GM23248 (cell line): ENCODE results near the gene CASK. TPM values are rescaled to one million over a fixed set of nuclear protein-coding genes. Genes with fewer than 3 reads are reported as not detected.

Experiments used
- DNase-seq: peaks from one replicate; pipeline ENCODE4 v3.0.0-alpha.2; 2015
- H2AFZ ChIP-seq: fragments of 200-600 bp; sonication (generic); 2 replicates; pipeline ENCODE4 v1.6.1; 2016; ENCODE audit warnings: antibody characterized with exemption
- H3F3A ChIP-seq: fragments of 200-600 bp; sonication (generic); 2 replicates; pipeline ENCODE4 v1.6.1; 2016; ENCODE audit warnings: mild to moderate bottlenecking, antibody characterized with exemption, mixed run types; ENCODE audit not compliant: insufficient read depth
- H3K27ac ChIP-seq: fragments of 200-600 bp; sonication (generic); 2 replicates; pipeline ENCODE4 v1.5.1; 2016; ENCODE audit warnings: mild to moderate bottlenecking
- H3K27me3 ChIP-seq: fragments of 200-600 bp; sonication (generic); replicated peaks from 2 replicates; pipeline ENCODE4 v1.6.1; 2016; ENCODE audit warnings: mild to moderate bottlenecking; ENCODE audit not compliant: insufficient read depth
- H3K36me3 ChIP-seq: fragments of 200-600 bp; sonication (generic); 2 replicates; pipeline ENCODE4 v1.6.1; 2016; ENCODE audit warnings: low read depth, mild to moderate bottlenecking
- H3K4me1 ChIP-seq: fragments of 200-600 bp; sonication (generic); 2 replicates; pipeline ENCODE4 v1.6.1; 2016; ENCODE audit warnings: mild to moderate bottlenecking; ENCODE audit not compliant: insufficient read depth
- H3K4me2 ChIP-seq: fragments of 200-600 bp; sonication (generic); one replicate; pipeline ENCODE4 v1.6.1; 2016; ENCODE audit warnings: mild to moderate bottlenecking; ENCODE audit not compliant: unreplicated experiment
- H3K4me3 ChIP-seq: fragments of 200-600 bp; sonication (generic); 2 replicates; pipeline ENCODE4 v1.5.1; 2016; ENCODE audit warnings: mild to moderate bottlenecking
- H3K79me2 ChIP-seq: fragments of 200-600 bp; sonication (generic); 2 replicates; pipeline ENCODE4 v1.6.1; 2016; ENCODE audit warnings: mild to moderate bottlenecking; ENCODE audit not compliant: insufficient read depth
- H3K9ac ChIP-seq: fragments of 200-600 bp; sonication (generic); 2 replicates; pipeline ENCODE4 v1.6.1; 2016; ENCODE audit warnings: mild to moderate bottlenecking
- H3K9me2 ChIP-seq: fragments of 200-600 bp; sonication (generic); 2 replicates; pipeline ENCODE4 v1.6.1; 2016; ENCODE audit warnings: mixed run types, mild to moderate bottlenecking, moderate library complexity; ENCODE audit not compliant: insufficient read depth
- H3K9me3 ChIP-seq: fragments of 200-600 bp; sonication (generic); one replicate; pipeline ENCODE4 v1.6.1; 2017; ENCODE audit warnings: low read depth
- H4K20me1 ChIP-seq: fragments of 200-600 bp; sonication (generic); 2 replicates; pipeline ENCODE4 v1.6.0; 2016; ENCODE audit not compliant: insufficient read depth
- EZH2 ChIP-seq: fragments of 200-600 bp; sonication (generic); IDR thresholded peaks from 2 replicates; pipeline ENCODE4 v1.6.1; 2018; ENCODE audit warnings: antibody characterized with exemption, mild to moderate bottlenecking; ENCODE audit not compliant: insufficient read depth, poor library complexity, severe bottlenecking
- EZH2phosphoT487 ChIP-seq: fragments of 200-600 bp; sonication (generic); IDR thresholded peaks from 2 replicates; pipeline ENCODE4 v1.6.1; 2018; ENCODE audit warnings: antibody characterized with exemption, moderate library complexity, mild to moderate bottlenecking, low read depth; ENCODE audit not compliant: insufficient read depth
- WGBS, 2 experiments: methylation state at CpG; one replicate each; pipeline ENCODE4 v1.1.6; 2015 to 2017; ENCODE audit warnings: low lambda C conversion rate in 2 of 2, low coverage in 1 of 2; ENCODE audit errors: missing lambda C conversion rate in 2 of 2; 5-methylcytosine and 5-hydroxymethylcytosine counted together
- in situ Hi-C: fragments of 300-500 bp; cut with MboI; formaldehyde crosslinking; loops from 2 replicates; pipeline ENCODE4 v1.15.0; 2020
- polyA plus RNA-seq: library from polyadenylated mRNA; unstranded; fragments of >200 nt; fragmentation: Nextera tagmentation; extraction: Ambion mirVana; gene quantifications from 2 replicates; pipeline ENCODE4 v1.2.1, GENCODE V29; 2016
- total RNA-seq: library from RNA; depleted of rRNA; stranded (reverse); fragments of >200 nt; shearing (Covaris generic); gene quantifications from 2 replicates; pipeline ENCODE4 v1.2.3, GENCODE V29; 2014

Gene CASK
- total and polyA plus RNA-seq, 2 experiments from 2014 or later = 2.5 to 29.2 TPM

DNA sequence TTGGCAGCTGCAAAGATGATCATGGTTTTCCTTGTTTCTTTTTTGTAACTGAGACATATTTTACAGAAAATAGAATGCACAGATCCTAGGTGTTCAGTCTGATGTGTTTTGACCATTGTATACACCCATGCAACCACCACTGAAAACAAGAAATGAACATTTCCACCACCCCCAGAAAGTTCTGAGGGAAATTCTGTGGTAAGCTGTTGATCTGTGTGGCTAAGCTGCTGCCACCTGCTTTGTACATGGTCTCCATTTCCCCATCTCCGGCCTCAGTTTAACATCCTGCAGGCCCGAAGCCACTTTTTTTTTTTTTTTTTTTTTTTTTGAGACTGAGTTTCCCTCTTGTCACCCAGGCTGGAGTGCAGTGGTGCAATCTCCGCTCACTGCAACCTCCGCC is 411.0 kb downstream of the CASK start:
- H3K79me2 ChIP-seq = no peaks in the 10 kb centered on the region
- no peak overlapping the region for H3K4me3 ChIP-seq
- no peaks in the 10 kb centered on the region for H3K4me1 ChIP-seq
- H3K9me3 ChIP-seq = no peaks in the 10 kb centered on the region
- in situ Hi-C loops = no loop called here
- no peak overlapping the region for H3K27ac ChIP-seq
- no peak for DNase-seq
- H3K9ac ChIP-seq = no peak overlapping the region
- no peaks in the 10 kb centered on the region for H3K27me3 ChIP-seq
- no peak overlapping the region for H2AFZ ChIP-seq
- WGBS, 2 experiments = 92 to 94% methylated on average over 2 to 4 of the region's 4 CpGs
- TF ChIP-seq EZH2 = no peak
- TF ChIP-seq EZH2phosphoT487 = no peak
- no peaks in the 10 kb centered on the region for H3F3A ChIP-seq
- H3K36me3 ChIP-seq = no peaks in the 10 kb centered on the region
- no peak overlapping the region for H3K4me2 ChIP-seq
- H4K20me1 ChIP-seq = no peaks in the 10 kb centered on the region
- no peaks in the 10 kb centered on the region for H3K9me2 ChIP-seq

DNA sequence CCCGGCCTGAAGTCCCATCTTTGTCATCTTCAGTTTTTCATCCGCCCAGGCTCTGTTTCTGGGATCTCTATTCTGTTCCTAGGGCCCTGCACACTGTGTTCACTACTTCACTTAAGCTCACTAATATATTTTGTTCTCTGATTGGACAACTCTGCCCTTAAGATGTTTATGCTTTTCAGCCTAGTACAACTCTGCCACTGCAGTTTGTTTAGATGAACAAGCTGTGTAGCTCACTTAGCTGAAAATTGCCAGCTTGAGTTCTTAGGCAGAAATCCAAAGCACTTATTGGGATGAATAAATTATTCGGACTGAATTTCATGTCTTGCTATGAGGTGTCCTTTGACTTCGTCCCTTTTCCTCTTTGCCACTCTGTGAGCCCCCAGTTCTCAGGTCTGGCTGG is 415.4 kb downstream of the CASK start:
- no peaks in the 10 kb centered on the region for H3K9me3 ChIP-seq
- in situ Hi-C loops = no loop called here
- no peaks in the 10 kb centered on the region for H3K79me2 ChIP-seq
- H3K36me3 ChIP-seq = no peaks in the 10 kb centered on the region
- H4K20me1 ChIP-seq = no peaks in the 10 kb centered on the region
- no peak overlapping the region for H3K4me2 ChIP-seq
- no peak overlapping the region for H3K9ac ChIP-seq
- no peak overlapping the region for H3K27ac ChIP-seq
- TF ChIP-seq EZH2 (no peak), EZH2phosphoT487 (no peak)
- H3K4me3 ChIP-seq = no peak overlapping the region
- H3F3A ChIP-seq = no peaks in the 10 kb centered on the region
- no peaks in the 10 kb centered on the region for H3K9me2 ChIP-seq
- 73 to 100% methylated on average over 3 to 4 of the region's 4 CpGs for WGBS, 2 experiments
- H3K27me3 ChIP-seq = no peaks in the 10 kb centered on the region
- H3K4me1 ChIP-seq = no peaks in the 10 kb centered on the region
- no peak overlapping the region for H2AFZ ChIP-seq
- no peak for DNase-seq

DNA sequence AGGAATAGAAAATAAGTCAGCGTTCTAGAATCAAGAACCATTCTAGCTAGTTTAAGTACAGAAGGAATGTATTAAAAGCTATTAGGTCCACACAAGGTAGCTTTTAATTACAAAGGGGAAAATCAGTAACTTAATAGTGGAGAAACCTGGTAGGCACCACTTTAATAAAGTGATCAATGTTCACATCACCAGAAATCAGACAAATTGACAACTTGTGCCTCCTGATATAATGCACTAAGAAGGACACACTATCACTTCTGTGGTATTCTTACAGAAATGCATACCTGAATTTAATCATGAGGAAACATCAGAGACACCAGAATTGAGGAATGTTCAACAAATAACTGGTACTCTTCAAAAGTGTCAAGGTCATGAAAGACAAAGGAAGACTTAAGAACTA is 421.4 kb downstream of the CASK start:
- H3K4me2 ChIP-seq = no peak overlapping the region
- no peaks in the 10 kb centered on the region for H3K9me3 ChIP-seq
- no peak overlapping the region for H3K27ac ChIP-seq
- 89 to 100% methylated on average over 1 of the region's 1 CpG for WGBS, 2 experiments
- in situ Hi-C loops = no loop called here
- H3K4me1 ChIP-seq = no peaks in the 10 kb centered on the region
- no peaks in the 10 kb centered on the region for H3K36me3 ChIP-seq
- H3F3A ChIP-seq = no peaks in the 10 kb centered on the region
- no peaks in the 10 kb centered on the region for H3K9me2 ChIP-seq
- DNase-seq = no peak
- no peak overlapping the region for H3K4me3 ChIP-seq
- TF ChIP-seq EZH2phosphoT487 (no peak), EZH2 (no peak)
- no peaks in the 10 kb centered on the region for H3K27me3 ChIP-seq
- no peak overlapping the region for H3K9ac ChIP-seq
- no peaks in the 10 kb centered on the region for H3K79me2 ChIP-seq
- no peak overlapping the region for H2AFZ ChIP-seq
- no peaks in the 10 kb centered on the region for H4K20me1 ChIP-seq

DNA sequence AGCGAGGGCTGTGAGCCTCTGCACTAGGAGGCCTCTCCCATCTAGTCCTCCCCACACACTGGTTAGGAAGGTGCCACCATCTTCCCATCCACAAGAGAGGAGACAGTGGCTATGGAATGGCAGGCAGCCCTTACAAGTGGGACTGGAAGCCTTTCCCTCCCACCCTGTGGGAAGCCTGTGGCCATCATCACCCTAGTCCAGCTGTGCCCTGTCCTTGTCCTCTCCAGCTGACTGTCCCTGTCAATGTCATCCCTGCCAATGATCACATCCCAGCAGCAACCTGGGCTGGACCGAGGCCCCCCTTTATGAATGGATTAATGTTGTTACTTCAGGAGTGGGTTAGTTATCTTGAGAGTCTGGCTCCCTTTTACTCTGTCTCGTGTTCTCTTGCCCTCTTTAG is 423.4 kb downstream of the CASK start:
- H3K4me1 ChIP-seq = no peaks in the 10 kb centered on the region
- no peaks in the 10 kb centered on the region for H3F3A ChIP-seq
- 39 to 77% methylated on average over 2 to 3 of the region's 3 CpGs for WGBS, 2 experiments

DNA sequence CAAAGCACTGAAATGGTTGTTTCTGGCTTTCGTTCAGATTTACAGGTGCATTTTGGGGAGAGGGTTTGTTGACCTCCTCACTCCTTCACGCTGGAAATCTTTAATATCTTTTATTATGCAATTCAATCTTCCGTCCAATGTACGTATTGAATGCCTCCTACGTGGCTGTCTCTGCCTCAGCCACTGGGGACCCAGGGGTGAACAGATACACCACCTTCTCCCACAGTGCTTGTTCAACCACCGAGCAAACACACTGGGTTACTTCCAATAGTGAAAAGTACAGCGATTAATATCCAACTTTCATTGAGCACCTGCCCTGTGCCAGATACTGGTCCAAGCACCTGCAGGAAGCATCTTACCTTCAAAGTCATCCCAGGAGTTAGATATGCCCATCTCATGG is 424.2 kb downstream of the CASK start:
- Histone ChIP-seq H3K9me3 (no peaks in the 10 kb centered on the region), H3F3A (no peaks in the 10 kb centered on the region), H3K4me3 (no peak overlapping the region), H2AFZ (no peak overlapping the region), H3K36me3 (no peaks in the 10 kb centered on the region), H3K9ac (no peak overlapping the region), H3K4me1 (no peaks in the 10 kb centered on the region), H3K9me2 (no peaks in the 10 kb centered on the region), H3K4me2 (no peak overlapping the region), H3K79me2 (no peaks in the 10 kb centered on the region), H4K20me1 (no peaks in the 10 kb centered on the region), H3K27ac (no peak overlapping the region), H3K27me3 (no peaks in the 10 kb centered on the region)
- no peak for DNase-seq
- no peak for TF ChIP-seq EZH2
- no peak for TF ChIP-seq EZH2phosphoT487
- in situ Hi-C loops = no loop called here
- 85 to 91% methylated on average over 6 to 7 of the region's 7 CpGs for WGBS, 2 experiments

More for the DNA sequence above, 423.4 kb downstream of the CASK start:
- TF ChIP-seq EZH2 (no peak), EZH2phosphoT487 (no peak)
- Histone ChIP-seq H4K20me1 (no peaks in the 10 kb centered on the region), H3K27me3 (no peaks in the 10 kb centered on the region), H3K36me3 (no peaks in the 10 kb centered on the region), H3K9me3 (no peaks in the 10 kb centered on the region), H3K9ac (no peak overlapping the region), H3K4me2 (no peak overlapping the region), H3K27ac (no peak overlapping the region), H2AFZ (no peak overlapping the region), H3K79me2 (no peaks in the 10 kb centered on the region), H3K4me3 (no peak overlapping the region), H3K9me2 (no peaks in the 10 kb centered on the region)
- no peak for DNase-seq
- in situ Hi-C loops = no loop called here
